Activated CD8-positive, alpha-beta memory T cell treated with anti-CD3 and anti-CD28 coated beads, Interleukin-2, amount 50 U/mL, for 48 hours (primary cell): ENCODE data around the gene TNKS1BP1.
A peak's percentile ranks its signal among the peaks of the same experiment; 100 is the strongest.
"Not testable (repeated sequence)": the region's sequence is repeated elsewhere in the genome, so short reads cannot be mapped to it uniquely, and the experiment has no call there.

Experiments
- DNase-seq: peaks from one replicate; pipeline ENCODE4 v3.0.0-alpha.2; 2020

Gene TNKS1BP1

DNA sequence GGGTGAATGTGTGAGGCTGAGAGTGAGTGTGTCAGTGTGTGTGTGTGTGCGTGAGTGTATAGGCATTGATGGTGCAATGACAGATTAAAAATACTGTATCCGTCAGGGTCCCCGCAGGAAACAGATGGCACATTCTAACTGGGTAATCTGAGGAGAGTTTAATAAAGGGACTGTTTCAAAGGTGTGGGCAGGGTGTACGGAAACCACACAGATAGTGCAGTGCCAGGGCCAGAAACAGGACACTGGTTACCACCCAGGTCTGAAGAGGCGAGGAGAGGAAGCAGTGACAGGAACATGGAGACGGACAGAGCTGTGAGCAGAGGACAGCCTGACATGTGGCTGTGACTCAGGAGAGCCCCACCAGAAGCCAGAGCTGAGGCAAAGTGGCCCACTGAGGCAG, 29.9 kb upstream of the TNKS1BP1 start:
- DNase-seq: no peak

DNA sequence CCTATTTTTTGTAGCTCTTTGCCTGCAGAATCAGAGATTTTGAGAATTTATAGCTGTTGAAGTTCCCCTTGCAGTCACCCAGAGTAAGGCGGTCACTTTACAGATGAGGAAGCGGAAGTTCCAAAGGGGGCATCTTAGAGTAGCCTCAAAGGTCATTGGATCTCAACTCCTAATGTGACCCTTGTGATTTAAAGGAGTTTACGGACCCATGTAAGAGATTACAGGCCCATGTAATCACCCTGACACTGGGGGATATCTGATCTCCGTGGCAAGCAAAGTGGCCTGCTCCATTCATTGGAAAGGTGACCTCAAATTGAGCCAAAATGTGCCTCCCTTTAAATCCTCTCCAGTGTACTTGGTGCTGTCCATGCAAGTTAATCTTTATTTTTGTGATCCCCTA, 29.1 kb upstream of the TNKS1BP1 start:
- no peak for DNase-seq

DNA sequence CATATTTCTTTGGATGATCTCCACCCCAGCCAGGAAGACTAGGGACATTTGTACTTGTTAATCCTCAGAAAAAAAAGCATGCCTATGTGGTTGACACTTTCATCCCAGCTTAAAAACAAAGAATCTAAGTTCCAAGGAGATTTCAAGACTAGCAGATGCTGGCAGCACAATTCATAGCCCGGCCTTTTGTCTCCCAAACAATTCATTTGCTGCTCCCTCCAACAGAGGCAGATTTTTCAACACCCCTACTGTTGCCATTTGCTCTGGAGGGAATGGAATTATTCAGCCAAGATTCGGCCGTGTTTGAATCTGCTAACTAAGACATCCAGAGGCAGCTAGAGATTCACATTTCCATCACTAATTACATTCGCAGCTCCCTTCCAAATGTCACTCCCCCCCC, 28.7 kb upstream of the TNKS1BP1 start:
- DNase-seq: no peak

DNA sequence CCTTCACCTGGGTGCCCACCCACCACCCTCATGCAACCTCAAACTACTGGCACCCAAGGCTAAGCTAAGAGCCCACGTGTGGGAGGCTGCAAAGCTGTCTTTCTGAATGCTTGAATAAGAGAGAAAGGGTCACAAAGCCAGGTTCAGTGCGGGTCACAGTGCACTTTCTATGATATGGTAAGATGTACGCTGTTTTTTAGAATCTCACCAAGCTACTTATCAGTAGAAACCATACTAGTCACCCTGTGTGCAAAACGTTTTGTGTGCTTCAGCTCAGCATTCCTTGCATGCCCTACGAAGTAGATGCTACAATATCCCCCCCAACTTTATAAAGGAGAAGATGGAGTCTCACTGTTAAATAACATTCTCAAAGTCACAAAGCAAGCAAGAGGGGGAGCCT, 28.3 kb upstream of the TNKS1BP1 start:
- no peak for DNase-seq

DNA sequence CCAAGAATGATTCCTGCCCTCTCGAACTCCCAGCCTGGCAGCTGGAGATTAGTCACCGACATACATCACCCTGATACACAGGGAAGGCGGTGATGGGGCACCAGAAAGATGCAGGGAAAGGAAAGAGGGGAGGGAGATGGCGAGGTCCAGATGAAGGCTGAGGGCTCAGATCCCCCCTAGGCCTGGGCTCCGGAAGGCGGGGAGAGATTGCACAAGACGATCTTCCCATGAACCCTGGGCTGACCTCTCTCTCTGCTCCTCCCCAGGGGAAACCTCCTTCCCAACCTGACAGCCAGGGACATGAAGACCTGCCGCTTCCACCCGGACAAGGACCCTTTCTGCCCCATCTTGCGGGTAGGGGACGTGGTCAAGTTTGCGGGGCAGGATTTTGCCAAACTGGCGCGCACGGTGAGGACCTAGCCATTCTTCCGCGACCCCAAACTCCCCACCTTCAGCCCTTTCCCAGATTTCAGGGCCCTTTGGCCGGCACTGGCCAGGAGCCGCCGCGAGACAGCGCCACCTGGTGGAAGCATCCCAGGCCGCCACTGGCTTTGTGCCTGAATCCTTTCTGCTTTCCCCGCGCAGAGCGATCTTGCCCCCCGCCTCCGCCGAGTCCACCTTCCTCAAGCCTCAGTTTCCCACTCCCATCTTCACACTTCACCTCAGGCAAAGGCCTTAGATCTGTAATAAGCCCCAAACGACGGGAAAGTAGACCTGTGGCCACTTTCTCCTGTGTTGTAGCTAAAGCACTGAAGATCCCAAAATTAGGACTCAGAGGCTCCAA, 24.9 kb upstream of the TNKS1BP1 start:
- DNase-seq: peak; percentile 93

DNA sequence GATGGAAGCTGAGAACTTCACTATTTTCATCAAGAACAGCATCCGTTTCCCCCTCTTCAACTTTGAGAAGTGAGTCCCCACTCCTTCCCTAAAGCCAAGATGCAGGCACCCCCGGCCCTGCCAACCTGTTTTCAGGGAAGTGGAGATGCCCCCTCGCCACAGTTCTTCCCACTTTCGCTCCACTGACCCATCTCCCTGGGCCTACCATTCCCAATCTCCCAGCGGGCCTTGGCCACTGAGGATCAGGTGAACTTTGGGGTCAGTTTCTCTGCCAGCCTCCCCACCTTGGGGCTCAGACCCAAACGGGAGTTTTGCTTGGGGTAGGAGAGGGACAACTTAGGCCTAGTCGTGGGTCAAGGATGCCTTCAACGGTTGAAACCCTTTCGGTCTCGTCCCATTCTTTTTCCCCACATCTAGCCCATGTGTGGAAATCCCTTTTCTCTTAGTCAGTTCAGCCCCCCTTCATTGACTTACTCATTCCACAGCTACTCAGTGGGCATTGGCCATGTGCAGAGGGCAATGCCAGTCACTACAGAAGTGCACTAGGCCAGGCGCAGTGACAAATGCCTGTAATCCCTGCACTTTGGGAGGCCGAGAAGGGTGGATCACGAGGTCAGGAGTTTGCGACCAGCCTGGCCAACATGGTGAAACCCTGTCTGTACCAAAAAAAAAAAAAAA, 24.0 kb upstream of the TNKS1BP1 start:
- no peak for DNase-seq

DNA sequence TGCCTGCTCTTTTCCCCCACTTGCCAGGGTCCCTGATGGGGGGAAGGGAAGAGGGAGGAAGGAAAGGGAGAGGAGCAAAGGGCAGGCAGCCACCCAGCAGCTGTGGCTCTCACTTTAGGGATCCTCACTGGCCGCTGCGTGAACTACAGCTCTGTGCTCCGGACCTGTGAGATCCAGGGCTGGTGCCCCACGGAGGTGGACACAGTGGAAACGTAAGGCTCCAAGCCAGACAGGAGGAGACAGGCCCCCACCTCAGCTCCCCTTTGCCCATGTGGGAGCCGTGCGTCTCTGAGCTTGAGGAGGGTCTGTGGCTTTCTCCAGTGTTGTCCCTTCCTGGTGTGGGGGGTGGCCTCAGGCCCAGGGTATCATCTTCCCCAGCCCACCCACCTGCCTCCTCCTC, 23.3 kb upstream of the TNKS1BP1 start:
- no peak for DNase-seq

DNA sequence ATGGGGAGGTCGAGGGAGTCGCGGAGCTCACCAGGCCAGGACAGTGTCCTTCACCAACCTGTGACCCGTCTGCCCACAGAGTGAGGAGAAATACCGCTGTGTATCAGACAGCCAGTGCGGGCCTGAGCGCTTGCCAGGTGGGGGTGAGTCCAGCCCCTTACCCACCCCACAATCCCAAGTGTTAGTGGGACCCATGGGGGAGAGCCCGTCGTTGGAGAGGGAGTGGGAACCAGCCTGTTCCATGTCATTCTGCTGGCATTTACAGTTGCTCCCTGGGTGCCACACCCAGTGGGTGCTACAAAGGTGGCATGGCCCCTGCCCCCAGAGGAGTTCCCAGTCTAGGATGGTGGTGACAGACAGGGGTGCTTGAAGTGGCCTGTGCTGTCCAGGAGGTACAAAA, 22.6 kb upstream of the TNKS1BP1 start:
- no peak for DNase-seq

DNA sequence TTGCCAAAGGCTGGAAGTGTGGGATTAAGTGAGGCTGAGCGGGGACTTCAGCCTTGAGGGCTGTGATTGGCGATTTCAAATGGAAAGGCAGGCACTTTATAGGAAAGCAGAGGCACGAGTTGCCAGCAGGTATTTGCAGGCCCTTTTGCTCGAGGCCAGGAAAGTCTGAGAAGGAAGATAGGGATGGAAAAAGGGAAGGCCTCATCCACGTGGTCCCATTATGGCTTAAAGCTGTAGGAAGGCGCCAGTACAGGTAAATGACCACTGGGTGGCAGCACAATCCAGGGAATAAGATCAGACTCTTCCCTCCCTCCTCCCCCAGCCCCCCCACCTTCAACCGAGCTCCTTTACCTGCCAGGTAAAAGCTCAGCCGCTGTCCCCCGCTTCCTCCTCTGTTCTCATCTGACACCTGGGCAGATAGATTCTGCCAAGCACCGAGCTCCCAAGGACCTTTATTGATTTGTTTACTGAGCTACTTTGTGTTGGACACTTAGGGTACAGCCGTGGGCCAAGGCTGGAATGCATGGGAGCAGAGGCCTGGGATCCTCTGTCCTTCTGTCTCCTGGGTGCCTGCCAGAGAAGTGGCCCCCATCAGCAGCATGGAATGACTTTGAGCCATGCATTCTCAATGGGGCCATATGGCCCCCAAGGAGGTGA, 20.9 kb upstream of the TNKS1BP1 start:
- peak; percentile 78 for DNase-seq

DNA sequence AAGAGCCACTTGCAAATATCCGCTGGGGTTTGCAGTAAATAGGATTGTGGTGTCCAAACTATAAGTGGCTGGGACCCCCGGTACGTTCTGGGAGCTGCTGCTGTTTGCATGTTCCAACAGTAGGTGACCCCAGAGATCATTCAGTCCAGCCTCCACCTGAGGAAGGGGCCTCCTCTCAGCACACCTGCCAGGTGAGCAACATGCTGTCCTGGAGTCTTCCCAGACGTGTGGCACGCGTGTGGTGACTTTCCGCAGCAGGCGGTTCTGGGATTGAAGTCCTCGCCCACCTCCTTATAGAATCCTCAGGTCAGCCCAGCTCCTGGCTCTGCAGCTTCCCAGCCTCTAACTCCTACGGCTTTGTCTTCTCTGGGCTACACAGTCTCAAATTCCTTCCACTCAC, 20.1 kb upstream of the TNKS1BP1 start:
- DNase-seq: no peak

DNA sequence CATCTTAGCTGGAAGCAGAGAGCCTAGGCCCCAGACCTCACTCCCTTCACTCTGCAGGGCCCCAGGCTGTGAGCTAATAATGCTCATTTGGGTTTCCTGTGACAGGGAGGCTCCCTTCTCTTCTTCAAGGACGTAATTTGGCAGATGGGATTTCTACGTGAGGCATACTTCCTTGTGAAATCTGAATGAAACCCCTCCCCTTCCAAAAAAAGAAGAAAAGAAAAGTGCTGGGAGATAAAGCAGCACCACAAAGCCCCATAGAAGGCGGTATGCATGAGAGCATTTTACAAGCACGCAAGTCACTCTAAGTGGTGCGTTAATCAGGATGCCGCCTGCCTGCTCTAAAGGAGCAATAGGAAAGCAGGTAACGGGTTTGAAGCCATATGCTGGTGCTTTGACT, 19.1 kb upstream of the TNKS1BP1 start:
- DNase-seq: no peak

DNA sequence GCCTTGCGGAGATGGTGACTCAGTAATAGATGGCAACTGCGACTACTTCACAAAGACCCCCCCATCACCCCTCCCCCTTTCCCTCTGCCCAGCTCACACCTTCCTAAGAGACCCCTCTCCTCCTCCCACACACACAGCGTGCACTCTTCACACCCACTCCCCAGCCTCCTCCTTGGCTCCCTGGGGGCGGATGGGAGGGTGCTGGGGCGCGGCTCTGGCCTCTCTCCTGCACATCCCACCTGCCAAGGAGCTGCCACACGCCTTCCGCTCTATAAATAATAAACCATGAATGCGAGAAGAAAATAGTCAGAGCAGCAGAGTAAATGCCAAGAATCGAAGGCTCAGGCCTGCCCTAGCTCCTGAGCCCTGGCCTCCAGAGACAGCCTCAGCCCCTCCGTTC, 17.9 kb upstream of the TNKS1BP1 start:
- DNase-seq: no peak

DNA sequence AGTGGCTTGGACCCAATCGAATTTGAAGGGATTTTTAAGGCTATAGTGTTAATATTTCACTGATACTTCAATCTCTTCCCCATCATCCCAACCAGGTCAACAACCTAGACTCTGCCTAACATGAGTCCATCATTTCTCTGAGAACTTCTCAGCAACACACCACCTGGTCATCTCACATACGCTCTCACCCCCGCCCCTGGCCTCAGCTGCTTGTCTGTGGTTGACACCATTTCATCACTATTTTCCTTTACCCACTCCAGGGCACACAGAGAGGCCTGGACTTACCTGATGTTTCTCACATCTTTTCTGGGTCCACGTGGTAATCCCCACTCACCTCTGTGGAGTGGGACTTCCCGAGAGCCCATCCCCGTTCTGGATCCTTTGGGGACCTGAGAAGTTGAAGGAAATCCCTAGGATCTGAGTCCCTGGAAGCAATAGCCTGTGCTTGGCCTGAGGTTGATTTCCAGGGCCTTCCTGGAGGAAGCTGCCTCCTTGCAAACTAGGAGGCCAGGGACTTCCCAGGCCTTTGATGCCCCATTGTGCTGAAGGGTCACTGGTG, 16.6 kb upstream of the TNKS1BP1 start:
- no peak for DNase-seq

DNA sequence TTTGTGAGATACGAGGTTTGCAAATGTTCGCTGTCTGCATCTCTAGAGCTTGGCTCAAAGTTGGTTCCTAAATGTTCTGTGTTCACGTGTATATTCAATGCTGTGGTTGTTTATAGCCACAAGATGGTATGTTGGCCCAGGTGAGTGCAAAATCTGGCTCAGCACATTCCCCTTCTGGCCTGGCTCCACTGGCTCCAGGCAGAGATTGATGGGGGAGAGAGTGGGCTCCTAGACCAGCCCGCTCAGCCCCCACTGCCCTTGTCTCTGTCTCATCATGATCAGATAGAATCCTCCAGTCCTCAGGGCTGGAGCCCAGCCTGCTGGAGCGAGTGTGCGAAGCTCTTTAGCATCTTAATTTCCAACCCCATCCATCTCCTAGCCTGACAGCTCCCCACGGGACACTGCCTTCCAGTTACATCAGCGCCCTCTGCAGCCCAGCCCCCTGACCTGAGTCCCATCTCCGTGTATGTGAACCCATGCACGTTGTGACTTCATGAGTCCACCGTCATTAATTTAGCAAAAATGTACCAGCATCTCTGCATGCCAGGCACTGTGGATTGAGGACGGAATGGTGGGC, 15.4 kb upstream of the TNKS1BP1 start:
- DNase-seq: no peak

DNA sequence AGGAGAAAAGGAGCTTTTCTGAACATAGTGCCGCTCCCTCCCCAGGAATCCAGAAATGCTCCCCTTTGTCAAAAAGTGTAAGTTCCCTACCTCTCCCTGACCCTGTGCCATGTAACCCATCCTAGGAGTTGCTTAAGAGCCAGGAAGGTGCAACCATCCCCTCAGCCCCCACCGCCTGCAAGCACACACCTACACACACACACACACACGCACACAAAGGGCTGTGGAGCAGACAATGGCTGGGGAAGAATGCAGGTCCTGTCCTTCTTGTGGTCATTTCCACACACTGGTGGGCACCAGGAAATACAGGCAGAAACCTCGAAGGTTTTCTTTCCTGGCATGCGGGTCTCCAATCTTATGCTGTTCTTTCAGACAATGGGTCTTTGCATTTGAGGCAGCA, 14.6 kb upstream of the TNKS1BP1 start:
- no peak for DNase-seq

DNA sequence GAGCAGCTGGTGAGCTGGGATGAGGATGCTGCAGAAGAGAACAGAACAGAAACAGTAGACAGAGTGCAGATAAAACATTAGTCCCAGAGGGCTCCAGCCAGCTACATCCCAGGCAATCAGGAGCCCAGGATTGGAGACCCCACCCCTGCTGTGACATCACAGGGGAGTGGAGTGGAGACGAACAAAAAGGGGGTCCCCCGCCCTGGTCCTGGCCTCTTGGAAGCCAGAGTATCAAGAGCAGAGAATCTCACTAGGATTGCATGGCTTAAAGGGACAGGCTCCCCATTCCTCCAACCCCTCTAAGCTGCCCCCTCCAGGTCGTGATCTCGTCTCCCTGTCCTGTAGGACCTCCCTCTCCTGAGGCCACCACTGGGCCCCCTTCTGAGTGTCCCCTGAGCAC, 13.4 kb upstream of the TNKS1BP1 start, which contains the start of gene P2RX3:
Gene P2RX3, plus strand, starts transcription at position 211 of the 400 bp plus-strand sequence. CDS start 199 bp downstream, outside the sequence.
- DNase-seq: no peak

DNA sequence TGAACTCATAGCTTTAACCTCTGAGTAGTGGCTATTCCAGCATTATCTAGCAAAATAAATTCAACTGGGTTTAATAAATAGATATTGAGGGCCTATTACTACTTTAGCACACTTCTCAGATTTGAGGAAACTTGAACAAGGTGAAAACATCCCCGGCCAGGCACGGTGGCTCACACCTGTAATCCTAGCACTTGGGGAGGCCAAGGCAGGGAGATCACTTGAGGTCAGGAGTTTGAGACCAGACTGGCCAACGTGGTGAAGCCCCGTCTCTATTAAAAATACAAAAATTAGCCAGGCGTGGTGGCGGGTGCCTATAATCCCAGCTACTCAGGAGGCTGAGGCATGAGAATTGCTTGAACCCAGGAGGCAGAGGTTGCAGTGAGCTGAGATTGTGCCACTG, 12.1 kb upstream of the TNKS1BP1 start:
- not testable (repeated sequence) for DNase-seq

DNA sequence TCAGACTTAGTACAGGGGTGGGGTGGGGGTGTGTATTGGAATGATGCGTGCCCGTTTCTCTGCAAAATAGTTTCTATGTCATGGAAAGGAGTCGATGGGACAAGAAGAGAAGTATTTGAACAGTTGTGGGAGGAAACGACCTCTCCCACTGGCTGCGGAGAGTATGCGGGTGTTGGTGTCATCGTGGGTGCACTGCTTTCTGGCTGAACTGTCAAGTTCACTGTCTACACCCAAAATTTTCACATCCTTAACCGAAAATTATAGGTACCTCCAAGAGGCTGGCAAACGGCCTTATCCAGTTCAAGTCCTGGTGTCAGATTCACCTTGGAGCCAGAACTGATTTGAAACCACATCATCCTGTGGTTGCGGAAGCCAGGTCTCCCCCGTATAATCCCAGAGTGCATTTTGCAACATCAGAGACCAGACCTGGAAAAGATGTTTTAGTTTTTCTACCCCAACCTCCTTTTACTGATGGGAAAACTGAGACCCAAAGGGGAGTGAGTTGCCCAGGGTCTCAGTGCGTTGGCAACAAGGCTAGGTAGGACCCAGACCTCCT, 11.4 kb upstream of the TNKS1BP1 start:
- DNase-seq: no peak

DNA sequence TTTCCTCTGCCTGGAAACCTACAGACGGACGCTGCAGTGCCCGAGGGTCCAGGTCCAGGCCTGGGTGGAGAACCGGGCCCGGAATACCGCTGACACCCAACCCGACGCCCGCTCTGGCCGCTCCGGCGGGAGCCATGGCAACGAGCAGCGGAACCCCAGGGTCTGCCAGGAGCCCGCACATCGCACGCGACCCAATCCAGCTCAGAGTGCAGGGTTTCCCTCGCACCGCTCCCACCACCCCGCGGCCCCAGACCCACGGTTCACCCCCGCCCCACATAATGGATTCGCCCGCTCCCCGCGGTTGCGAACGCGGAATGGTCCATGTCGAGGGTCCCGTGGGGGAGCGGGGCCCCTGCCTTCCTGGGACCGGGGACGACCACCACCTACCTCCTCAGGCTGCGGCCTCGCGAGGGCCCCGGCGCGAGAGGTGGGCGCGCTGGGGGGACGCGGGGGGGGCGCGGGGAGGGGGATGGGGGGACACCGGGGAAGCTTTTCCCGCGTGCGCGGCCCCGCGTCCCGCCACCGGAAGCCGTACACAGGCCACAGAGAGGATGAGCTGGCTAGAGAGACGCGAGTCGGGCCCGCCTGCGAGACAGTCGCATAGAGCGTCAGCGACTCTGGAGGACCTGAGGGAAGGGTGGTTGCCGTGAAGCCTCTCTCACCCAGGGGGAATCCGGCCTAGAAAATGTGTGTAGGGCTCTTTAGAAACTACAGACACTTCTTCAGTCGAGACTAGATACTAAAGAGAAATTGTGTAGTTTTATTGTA, 10.8 kb upstream of the TNKS1BP1 start, which contains the start of gene SSRP1:
Gene SSRP1, minus strand, starts transcription at position 550 of the 768 bp plus-strand sequence. CDS start 771 bp downstream, outside the sequence.
- DNase-seq: peak; percentile 91

DNA sequence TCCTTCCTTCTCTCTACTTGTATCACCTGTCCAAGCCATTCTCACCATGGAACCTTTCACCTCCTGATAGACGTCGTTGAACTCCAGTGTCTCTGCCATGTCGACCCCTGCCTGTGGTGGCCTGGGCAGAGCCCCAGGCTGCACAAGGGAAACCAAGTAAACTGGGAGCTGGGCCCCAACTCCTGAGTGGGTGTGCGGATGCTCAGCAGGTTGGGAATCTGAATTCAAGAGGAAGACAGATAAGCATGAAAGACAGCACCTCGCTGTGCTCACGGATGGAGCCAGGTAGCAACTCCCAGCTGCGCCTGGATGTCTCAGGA, 10.2 kb upstream of the TNKS1BP1 start:
- no peak for DNase-seq

DNA sequence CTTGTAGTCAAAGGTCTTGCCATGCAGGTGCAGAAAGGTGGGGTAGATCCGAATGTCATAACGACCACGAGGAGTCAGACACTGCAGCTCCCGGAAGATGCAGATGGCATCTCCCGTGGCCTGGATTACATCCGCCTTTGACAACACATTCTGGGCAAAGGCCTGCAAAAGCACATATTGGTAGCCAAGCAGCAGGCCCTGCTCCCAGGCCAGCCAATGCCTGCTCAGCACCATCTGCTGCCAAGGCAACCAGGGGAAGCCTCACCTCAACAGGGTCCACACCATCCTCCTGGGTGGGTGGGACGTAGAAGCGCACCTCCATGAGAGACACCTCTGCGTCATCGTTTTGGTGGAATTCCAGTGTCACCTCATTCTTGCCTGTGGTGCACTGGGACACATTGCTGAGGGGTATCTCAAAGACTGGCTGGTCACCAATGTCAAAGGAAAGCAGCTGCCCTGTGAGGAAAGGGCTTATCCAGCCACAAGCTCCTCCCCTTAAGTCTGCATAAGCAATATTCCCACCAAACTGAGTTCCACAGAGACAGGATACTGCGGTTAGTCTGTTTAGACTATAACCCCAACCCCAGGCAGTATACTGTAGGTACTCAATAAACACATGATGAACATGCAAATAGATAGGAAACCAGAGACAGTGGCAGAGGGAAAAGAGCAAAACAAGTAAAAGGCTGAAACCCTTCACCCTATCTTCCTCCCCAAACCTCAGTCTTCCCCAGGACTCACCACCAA, 8.1 kb upstream of the TNKS1BP1 start:
- no peak for DNase-seq
